WTC11 (cell line): ENCODE measurements around the gene TMEM200A. TPM values are rescaled to one million over a fixed set of nuclear protein-coding genes. Genes with fewer than 3 reads are reported as not detected.

ENCODE experiments used
- ATAC-seq: fragments of 200-7000 bp; cut with Tn5 transposase; 2 replicates; pipeline ENCODE4 v1.10.0; 2021; ENCODE audit warnings: mild to moderate bottlenecking, moderate library complexity
- CTCF ChIA-PET: fragments of 300-600 bp; sonication (Branson Sonifier 250); formaldehyde crosslinking; loops from one replicate; lab custom pipeline; 2021; ENCODE audit warnings: antibody characterized with exemption; lab: Charles Lee
- POLR2A ChIA-PET: fragments of 350-600 bp; sonication (Branson Sonifier 250); formaldehyde crosslinking; loops from one replicate; lab custom pipeline; 2021; ENCODE audit warnings: antibody characterized with exemption; lab: Charles Lee
- DNase-seq: peaks from one replicate; pipeline ENCODE4 v3.0.0; 2021; ENCODE audit warnings: low spot score
- H3K27ac Mint-ChIP-seq: 2 replicates; pipeline ENCODE4 v1.8.0; 2021; ENCODE audit warnings: mixed read lengths
- H3K27me3 Mint-ChIP-seq: 2 replicates; pipeline ENCODE4 v1.8.0; 2021; ENCODE audit warnings: low read depth, mild to moderate bottlenecking, moderate library complexity, mixed read lengths
- H3K36me3 Mint-ChIP-seq: 2 replicates; pipeline ENCODE4 v1.8.0; 2021; ENCODE audit warnings: mixed read lengths
- H3K4me1 Mint-ChIP-seq: 2 replicates; pipeline ENCODE4 v1.8.0; 2022; ENCODE audit warnings: mixed read lengths
- H3K4me3 Mint-ChIP-seq: 2 replicates; pipeline ENCODE4 v1.8.0; 2021; ENCODE audit warnings: mild to moderate bottlenecking, moderate library complexity, mixed read lengths
- H3K9me3 Mint-ChIP-seq: 2 replicates; pipeline ENCODE4 v1.8.0; 2021; ENCODE audit warnings: mixed read lengths
- CREB1 ChIP-seq: sonication (generic); formaldehyde crosslinking; IDR thresholded peaks from 2 replicates; pipeline ENCODE4 v1.8.0; 2023; ENCODE audit warnings: mild to moderate bottlenecking, missing genetic modification reagents
- EMX1 ChIP-seq: fragments of 250-450 bp; sonication (Bioruptor Pico); IDR thresholded peaks from 2 replicates; pipeline ENCODE4 v1.8.0; 2021; ENCODE audit warnings: mild to moderate bottlenecking
- FOXJ3 ChIP-seq: sonication (generic); formaldehyde crosslinking; IDR thresholded peaks from 2 replicates; pipeline ENCODE4 v1.9.0; 2021; ENCODE audit warnings: missing genetic modification reagents, mild to moderate bottlenecking, borderline replicate concordance
- GTF2I ChIP-seq: fragments of 250-450 bp; sonication (Bioruptor Pico); conservative IDR thresholded peaks from 2 replicates; pipeline ENCODE4 v1.4.0; 2021; ENCODE audit warnings: mild to moderate bottlenecking
- IRF2 ChIP-seq: sonication (generic); formaldehyde crosslinking; IDR thresholded peaks from 2 replicates; pipeline ENCODE4 v1.8.0; 2022; ENCODE audit warnings: low read depth, missing genetic modification reagents, borderline replicate concordance
- JUN ChIP-seq: sonication (generic); formaldehyde crosslinking; IDR thresholded peaks from 2 replicates; pipeline ENCODE4 v1.8.0; 2023; ENCODE audit warnings: mild to moderate bottlenecking, missing genetic modification reagents
- KAT7 ChIP-seq: sonication (generic); formaldehyde crosslinking; IDR thresholded peaks from 2 replicates; pipeline ENCODE4 v1.8.1; 2023; ENCODE audit warnings: missing genetic modification reagents, mild to moderate bottlenecking, borderline replicate concordance
- MYBL2 ChIP-seq: sonication (generic); formaldehyde crosslinking; IDR thresholded peaks from 2 replicates; pipeline ENCODE4 v1.8.1; 2023; ENCODE audit warnings: mild to moderate bottlenecking, moderate library complexity, missing genetic modification reagents
- NFE2L1 ChIP-seq: sonication (generic); formaldehyde crosslinking; IDR thresholded peaks from 2 replicates; pipeline ENCODE4 v1.8.1; 2023; ENCODE audit warnings: missing genetic modification reagents
- NFYB ChIP-seq: sonication (generic); formaldehyde crosslinking; conservative IDR thresholded peaks from 2 replicates; pipeline ENCODE4 v1.8.0; 2022; ENCODE audit warnings: low read depth, missing genetic modification reagents
- NR1H2 ChIP-seq: sonication (generic); formaldehyde crosslinking; IDR thresholded peaks from 2 replicates; pipeline ENCODE4 v1.9.0; 2021; ENCODE audit warnings: mild to moderate bottlenecking, moderate library complexity, missing genetic modification reagents
- OVOL2 ChIP-seq: fragments of 250-450 bp; sonication (Bioruptor Pico); IDR thresholded peaks from 2 replicates; pipeline ENCODE4 v1.9.0; 2021; ENCODE audit warnings: mild to moderate bottlenecking, borderline replicate concordance
- PRRX2 ChIP-seq: fragments of 250-450 bp; sonication (Bioruptor Pico); IDR thresholded peaks from 2 replicates; pipeline ENCODE4 v1.8.0; 2021; ENCODE audit warnings: mild to moderate bottlenecking
- RORB ChIP-seq: fragments of 250-450 bp; sonication (Bioruptor Pico); IDR thresholded peaks from 2 replicates; pipeline ENCODE4 v1.9.0; 2021; ENCODE audit warnings: mild to moderate bottlenecking
- SMAD3 ChIP-seq: sonication (generic); formaldehyde crosslinking; IDR thresholded peaks from 2 replicates; pipeline ENCODE4 v1.8.0; 2022; ENCODE audit warnings: missing genetic modification reagents, mild to moderate bottlenecking, borderline replicate concordance
- TCF7 ChIP-seq: sonication (generic); formaldehyde crosslinking; IDR thresholded peaks from 2 replicates; pipeline ENCODE4 v1.8.0; 2022; ENCODE audit warnings: mild to moderate bottlenecking, low read depth, missing genetic modification reagents, moderate library complexity
- TEAD1 ChIP-seq: sonication (generic); formaldehyde crosslinking; IDR thresholded peaks from 2 replicates; pipeline ENCODE4 v1.8.0; 2022; ENCODE audit warnings: mild to moderate bottlenecking, missing genetic modification reagents
- TP53 ChIP-seq: sonication (generic); formaldehyde crosslinking; IDR thresholded peaks from 2 replicates; pipeline ENCODE4 v1.8.1; 2023; ENCODE audit warnings: mild to moderate bottlenecking, missing genetic modification reagents
- total RNA-seq: library from RNA; stranded (reverse); gene quantifications from 3 replicates; pipeline ENCODE4 v1.2.3, GENCODE V29; 2021
- TF ChIP-seq, protein P1 (sequence below): sonication (generic); formaldehyde crosslinking; IDR thresholded peaks from 2 replicates; pipeline ENCODE4 v1.8.1; 2022; ENCODE audit warnings: mild to moderate bottlenecking, missing genetic modification reagents, moderate library complexity, borderline replicate concordance
- TF ChIP-seq, protein P2 (sequence below): sonication (generic); formaldehyde crosslinking; IDR thresholded peaks from 2 replicates; pipeline ENCODE4 v1.8.0; 2022; ENCODE audit warnings: mild to moderate bottlenecking, missing genetic modification reagents
- TF ChIP-seq, protein P3 (sequence below): sonication (generic); formaldehyde crosslinking; IDR thresholded peaks from 2 replicates; pipeline ENCODE4 v1.8.1; 2023; ENCODE audit warnings: mild to moderate bottlenecking, missing genetic modification reagents, moderate library complexity
- TF ChIP-seq, protein P4 (sequence below): fragments of 250-450 bp; sonication (Bioruptor Pico); IDR thresholded peaks from 2 replicates; pipeline ENCODE4 v1.9.0; 2021; ENCODE audit warnings: mild to moderate bottlenecking
- TF ChIP-seq, protein P5 (sequence below): sonication (generic); formaldehyde crosslinking; IDR thresholded peaks from 2 replicates; pipeline ENCODE4 v1.8.0; 2022; ENCODE audit warnings: mild to moderate bottlenecking, missing genetic modification reagents
- TF ChIP-seq, protein P6 (sequence below): sonication (generic); formaldehyde crosslinking; IDR thresholded peaks from 2 replicates; pipeline ENCODE4 v1.8.0; 2022; ENCODE audit warnings: missing genetic modification reagents

The TMEM200A gene
- total RNA-seq, 1 experiment from 2014 or later, result 11.0 TPM

DNA sequence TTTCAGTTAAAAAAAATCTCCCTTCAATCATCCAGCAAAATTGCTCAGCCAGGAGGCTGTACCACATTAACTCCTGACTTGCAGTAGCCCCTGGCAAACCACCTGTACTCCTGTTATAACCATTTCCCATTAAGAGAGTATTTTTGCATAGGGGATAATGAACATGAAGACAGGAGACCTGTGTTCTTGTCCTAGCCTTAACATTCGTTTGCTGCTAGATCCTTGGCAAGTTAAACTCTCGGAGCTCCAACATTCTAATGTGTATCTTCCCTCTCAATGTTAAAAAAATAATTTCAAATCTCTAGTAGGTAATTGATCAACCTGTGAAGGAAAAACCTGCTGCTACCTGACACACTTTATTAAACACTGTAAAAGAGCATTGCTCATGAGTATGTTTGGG, 8.4 kb upstream of the TMEM200A start (continued):
- no peak for TF ChIP-seq EMX1 (CRISPR knock-in tag)
- TF ChIP-seq, all 79 proteins: peak for 0

DNA sequence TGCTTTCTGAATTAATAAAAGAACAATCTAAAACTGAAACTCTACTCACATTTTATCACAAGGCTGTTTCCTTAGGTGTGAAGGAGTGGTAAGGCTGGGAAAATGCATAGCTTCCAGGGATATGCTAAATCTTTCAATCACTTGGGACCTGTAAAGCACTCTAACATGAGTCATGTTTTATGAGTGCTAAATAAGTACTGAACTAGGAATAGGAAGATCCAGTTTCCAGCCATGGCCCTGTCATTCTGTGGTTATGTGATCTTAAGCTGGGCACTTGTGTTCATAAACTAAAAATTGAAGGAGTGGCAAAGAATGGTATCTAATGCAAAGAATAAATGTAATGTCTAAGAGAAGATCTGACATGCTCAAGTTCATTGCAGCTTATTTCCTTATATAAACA, 6.1 kb upstream of the TMEM200A start:
- CTCF ChIA-PET, result no interaction called here
- peaks cover 9% of the 10 kb centered on the region for H3K4me1 Mint-ChIP-seq

DNA sequence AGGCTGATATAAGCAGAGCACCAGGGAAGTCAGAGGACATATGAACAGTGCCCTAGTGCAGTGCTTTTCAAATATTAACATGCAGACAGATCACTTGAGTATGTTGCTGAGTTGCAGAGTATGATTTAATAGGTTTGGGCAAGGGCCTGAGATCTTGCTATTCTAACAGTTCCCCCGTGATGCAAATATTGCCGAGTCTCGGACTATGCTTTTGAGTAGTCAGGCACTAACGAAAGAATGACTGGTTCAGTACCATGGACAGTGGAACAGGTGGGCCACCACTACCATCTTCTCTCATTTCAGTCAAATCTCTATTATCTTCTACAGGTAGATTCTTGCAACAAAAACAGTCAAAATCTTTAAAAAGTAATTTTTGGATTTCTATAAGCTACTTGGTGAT, 3.7 kb upstream of the TMEM200A start:
- TF ChIP-seq GTF2I (CRISPR knock-in tag) (no peak), OVOL2 (CRISPR knock-in tag) (no peak), KAT7 (CRISPR knock-in tag) (0 out of 2 replicates have a peak, but pooled peaks have one; percentile 44), TEAD1 (CRISPR knock-in tag) (0 out of 2 replicates have a peak, but pooled peaks have one; percentile 32), SMAD3 (CRISPR knock-in tag) (peak; percentile 53; the same call in 1 of the 2 replicates)
- TF ChIP-seq, protein P1, sequence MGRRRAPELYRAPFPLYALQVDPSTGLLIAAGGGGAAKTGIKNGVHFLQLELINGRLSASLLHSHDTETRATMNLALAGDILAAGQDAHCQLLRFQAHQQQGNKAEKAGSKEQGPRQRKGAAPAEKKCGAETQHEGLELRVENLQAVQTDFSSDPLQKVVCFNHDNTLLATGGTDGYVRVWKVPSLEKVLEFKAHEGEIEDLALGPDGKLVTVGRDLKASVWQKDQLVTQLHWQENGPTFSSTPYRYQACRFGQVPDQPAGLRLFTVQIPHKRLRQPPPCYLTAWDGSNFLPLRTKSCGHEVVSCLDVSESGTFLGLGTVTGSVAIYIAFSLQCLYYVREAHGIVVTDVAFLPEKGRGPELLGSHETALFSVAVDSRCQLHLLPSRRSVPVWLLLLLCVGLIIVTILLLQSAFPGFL (CRISPR knock-in tag), result 0 out of 2 replicates have a peak, but pooled peaks have one; percentile 55
- TF ChIP-seq, protein P2, sequence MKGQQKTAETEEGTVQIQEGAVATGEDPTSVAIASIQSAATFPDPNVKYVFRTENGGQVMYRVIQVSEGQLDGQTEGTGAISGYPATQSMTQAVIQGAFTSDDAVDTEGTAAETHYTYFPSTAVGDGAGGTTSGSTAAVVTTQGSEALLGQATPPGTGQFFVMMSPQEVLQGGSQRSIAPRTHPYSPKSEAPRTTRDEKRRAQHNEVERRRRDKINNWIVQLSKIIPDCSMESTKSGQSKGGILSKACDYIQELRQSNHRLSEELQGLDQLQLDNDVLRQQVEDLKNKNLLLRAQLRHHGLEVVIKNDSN (CRISPR knock-in tag), result no peak
- ChIA-PET POLR2A (no interaction called here), CTCF (no interaction called here)
- Mint-ChIP-seq H3K9me3 (peaks cover 20% of the 10 kb centered on the region), H3K27ac (no peak overlapping the region), H3K4me1 (peaks cover 19% of the 10 kb centered on the region), H3K27me3 (peaks cover 2% of the 10 kb centered on the region), H3K36me3 (peaks cover 12% of the 10 kb centered on the region), H3K4me3 (no peak overlapping the region)
- ATAC-seq (no peak), DNase-seq (peak; percentile 19)

More for the DNA sequence above, 6.1 kb upstream of the TMEM200A start:
- peaks cover 12% of the 10 kb centered on the region for H3K36me3 Mint-ChIP-seq
- DNase-seq, result no peak
- peaks cover 20% of the 10 kb centered on the region for H3K9me3 Mint-ChIP-seq
- H3K27me3 Mint-ChIP-seq, result peaks cover 2% of the 10 kb centered on the region
- POLR2A ChIA-PET, result no interaction called here
- ATAC-seq, result no peak
- H3K27ac Mint-ChIP-seq, result no peak overlapping the region
- H3K4me3 Mint-ChIP-seq, result no peak overlapping the region
- TF ChIP-seq NFYB (CRISPR knock-in tag), result no peak
- no peak for TF ChIP-seq FOXJ3
- no peak for TF ChIP-seq NFE2L1 (CRISPR knock-in tag)
- no peak for TF ChIP-seq TCF7
- no peak for TF ChIP-seq CREB1 (CRISPR knock-in tag)

DNA sequence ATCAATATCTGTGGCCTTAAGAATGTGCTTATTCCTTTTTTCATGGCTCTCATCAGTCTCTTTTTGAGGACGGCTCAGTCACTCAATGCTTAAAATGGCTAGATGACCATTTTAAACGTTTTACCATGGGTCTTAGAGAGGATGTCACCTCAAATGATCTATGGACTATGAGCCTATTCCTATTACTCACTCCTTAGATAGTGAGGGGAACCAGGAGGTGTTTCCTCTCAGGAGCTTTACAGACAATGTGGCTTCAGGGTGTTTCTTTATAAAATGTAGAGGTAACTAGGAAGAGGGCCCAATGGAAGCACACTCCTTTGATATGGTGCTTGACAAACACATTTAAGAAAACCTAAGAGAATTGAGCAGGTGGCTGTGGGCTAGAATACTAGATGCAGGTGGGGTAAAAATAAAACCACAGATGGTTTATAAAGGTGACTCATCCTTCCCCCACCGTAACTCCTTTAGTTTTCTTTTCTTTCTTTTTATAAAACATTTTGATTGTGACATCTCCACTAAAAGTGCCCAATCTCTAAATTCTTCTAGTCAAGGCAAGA, 1.5 kb upstream of the TMEM200A start:
- peaks cover 2% of the 10 kb centered on the region for H3K27me3 Mint-ChIP-seq
- peaks cover 12% of the 10 kb centered on the region for H3K36me3 Mint-ChIP-seq
- ChIA-PET POLR2A (no interaction called here), CTCF (no interaction called here)
- H3K4me3 Mint-ChIP-seq, result peak overlapping the region; percentile 88
- no peak overlapping the region for H3K27ac Mint-ChIP-seq
- ATAC-seq (no peak), DNase-seq (no peak)
- peaks cover 15% of the 10 kb centered on the region for H3K9me3 Mint-ChIP-seq
- H3K4me1 Mint-ChIP-seq, result peaks cover 39% of the 10 kb centered on the region
- TF ChIP-seq PRRX2, result no peak
- TF ChIP-seq, protein P3, sequence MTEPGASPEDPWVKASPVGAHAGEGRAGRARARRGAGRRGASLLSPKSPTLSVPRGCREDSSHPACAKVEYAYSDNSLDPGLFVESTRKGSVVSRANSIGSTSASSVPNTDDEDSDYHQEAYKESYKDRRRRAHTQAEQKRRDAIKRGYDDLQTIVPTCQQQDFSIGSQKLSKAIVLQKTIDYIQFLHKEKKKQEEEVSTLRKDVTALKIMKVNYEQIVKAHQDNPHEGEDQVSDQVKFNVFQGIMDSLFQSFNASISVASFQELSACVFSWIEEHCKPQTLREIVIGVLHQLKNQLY (CRISPR knock-in tag), result no peak
- TF ChIP-seq, protein P4, sequence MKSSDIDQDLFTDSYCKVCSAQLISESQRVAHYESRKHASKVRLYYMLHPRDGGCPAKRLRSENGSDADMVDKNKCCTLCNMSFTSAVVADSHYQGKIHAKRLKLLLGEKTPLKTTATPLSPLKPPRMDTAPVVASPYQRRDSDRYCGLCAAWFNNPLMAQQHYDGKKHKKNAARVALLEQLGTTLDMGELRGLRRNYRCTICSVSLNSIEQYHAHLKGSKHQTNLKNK (CRISPR knock-in tag), result no peak
- TF ChIP-seq TP53 (CRISPR knock-in tag), result no peak
- TF ChIP-seq NR1H2 (CRISPR knock-in tag), result no peak
- TF ChIP-seq JUN (CRISPR knock-in tag), result no peak
- no peak for TF ChIP-seq RORB (CRISPR knock-in tag)
- TF ChIP-seq IRF2 (CRISPR knock-in tag), result no peak
- no peak for TF ChIP-seq KAT7 (CRISPR knock-in tag)
- no peak for TF ChIP-seq MYBL2 (CRISPR knock-in tag)
- TF ChIP-seq, protein P5, sequence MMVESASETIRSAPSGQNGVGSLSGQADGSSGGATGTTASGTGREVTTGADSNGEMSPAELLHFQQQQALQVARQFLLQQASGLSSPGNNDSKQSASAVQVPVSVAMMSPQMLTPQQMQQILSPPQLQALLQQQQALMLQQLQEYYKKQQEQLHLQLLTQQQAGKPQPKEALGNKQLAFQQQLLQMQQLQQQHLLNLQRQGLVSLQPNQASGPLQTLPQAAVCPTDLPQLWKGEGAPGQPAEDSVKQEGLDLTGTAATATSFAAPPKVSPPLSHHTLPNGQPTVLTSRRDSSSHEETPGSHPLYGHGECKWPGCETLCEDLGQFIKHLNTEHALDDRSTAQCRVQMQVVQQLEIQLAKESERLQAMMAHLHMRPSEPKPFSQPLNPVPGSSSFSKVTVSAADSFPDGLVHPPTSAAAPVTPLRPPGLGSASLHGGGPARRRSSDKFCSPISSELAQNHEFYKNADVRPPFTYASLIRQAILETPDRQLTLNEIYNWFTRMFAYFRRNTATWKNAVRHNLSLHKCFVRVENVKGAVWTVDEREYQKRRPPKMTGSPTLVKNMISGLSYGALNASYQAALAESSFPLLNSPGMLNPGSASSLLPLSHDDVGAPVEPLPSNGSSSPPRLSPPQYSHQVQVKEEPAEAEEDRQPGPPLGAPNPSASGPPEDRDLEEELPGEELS (CRISPR knock-in tag), result no peak
- TF ChIP-seq, protein P6, sequence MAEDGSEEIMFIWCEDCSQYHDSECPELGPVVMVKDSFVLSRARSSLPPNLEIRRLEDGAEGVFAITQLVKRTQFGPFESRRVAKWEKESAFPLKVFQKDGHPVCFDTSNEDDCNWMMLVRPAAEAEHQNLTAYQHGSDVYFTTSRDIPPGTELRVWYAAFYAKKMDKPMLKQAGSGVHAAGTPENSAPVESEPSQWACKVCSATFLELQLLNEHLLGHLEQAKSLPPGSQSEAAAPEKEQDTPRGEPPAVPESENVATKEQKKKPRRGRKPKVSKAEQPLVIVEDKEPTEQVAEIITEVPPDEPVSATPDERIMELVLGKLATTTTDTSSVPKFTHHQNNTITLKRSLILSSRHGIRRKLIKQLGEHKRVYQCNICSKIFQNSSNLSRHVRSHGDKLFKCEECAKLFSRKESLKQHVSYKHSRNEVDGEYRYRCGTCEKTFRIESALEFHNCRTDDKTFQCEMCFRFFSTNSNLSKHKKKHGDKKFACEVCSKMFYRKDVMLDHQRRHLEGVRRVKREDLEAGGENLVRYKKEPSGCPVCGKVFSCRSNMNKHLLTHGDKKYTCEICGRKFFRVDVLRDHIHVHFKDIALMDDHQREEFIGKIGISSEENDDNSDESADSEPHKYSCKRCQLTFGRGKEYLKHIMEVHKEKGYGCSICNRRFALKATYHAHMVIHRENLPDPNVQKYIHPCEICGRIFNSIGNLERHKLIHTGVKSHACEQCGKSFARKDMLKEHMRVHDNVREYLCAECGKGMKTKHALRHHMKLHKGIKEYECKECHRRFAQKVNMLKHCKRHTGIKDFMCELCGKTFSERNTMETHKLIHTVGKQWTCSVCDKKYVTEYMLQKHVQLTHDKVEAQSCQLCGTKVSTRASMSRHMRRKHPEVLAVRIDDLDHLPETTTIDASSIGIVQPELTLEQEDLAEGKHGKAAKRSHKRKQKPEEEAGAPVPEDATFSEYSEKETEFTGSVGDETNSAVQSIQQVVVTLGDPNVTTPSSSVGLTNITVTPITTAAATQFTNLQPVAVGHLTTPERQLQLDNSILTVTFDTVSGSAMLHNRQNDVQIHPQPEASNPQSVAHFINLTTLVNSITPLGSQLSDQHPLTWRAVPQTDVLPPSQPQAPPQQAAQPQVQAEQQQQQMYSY, result no peak
